Stromal cell of bone marrow (primary cell): ENCODE results near the gene ROS1.

Experiments
- DNase-seq: peaks from one replicate; pipeline ENCODE4 v3.0.0-alpha.2; 2012; ENCODE audit warnings: low read depth

ROS1 gene

DNA sequence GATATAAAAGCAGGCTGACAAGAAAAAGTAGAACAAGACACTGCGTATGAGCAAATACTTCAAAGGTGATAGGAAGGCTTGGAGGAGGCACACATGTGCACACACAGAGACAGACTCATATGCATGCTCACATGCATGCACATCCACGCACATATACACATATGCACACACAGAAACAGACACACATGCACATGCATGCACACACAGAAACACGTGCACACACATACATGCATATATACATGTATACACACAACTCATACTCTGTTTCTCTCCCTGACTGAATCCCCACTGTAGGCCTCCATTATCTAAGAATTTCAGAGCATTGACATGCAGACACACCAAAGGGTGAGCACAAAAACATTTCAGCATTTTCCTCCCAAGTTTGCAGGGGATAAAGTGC lies 116.7 kb downstream of the ROS1 start:
- DNase-seq = no peak

DNA sequence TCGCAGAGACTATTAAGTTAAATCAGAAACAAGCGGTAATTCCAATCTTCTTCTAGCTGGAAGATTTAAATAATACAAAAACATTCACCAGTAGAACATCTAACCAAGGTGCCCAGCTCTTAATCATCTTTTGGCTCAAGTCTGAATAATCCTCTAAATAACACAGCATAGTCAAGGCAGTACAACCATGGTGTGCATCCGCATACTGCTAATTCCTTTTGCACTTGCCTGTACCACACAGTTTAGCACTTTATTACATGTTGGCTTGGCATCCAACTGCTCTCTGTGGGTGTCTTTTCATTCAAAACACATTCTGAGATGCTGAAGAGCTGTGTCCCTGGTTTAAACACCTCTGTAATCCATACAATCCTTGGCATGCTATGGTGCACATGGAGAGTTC lies 118.1 kb downstream of the ROS1 start:
- DNase-seq = no peak

DNA sequence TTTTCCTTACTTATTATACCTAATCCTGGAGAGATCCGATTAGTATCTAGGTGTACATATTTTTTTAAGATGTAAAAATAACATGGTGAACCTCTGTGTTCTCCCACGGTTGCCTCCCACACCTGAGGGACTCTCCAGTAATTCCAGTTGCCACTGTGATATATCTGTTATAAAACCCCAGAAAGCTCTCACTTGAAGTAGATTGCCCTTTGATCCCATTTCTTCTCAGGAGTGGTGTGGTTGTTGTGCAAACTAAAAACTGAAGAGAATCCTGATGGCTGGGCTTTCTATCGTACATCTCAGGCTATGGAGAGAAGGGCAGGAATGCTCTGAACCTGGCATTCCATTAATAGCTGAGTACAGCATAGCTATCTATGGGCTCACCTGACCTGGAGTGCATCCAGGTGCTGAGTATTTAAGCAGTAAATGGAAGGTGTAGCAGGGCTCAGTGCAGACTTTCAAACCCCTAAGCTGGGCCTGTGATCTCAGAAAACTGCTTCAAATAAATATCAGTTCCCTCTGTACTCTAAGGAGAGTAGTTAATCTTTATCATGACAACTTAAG lies 119.4 kb downstream of the ROS1 start:
- DNase-seq = no peak

DNA sequence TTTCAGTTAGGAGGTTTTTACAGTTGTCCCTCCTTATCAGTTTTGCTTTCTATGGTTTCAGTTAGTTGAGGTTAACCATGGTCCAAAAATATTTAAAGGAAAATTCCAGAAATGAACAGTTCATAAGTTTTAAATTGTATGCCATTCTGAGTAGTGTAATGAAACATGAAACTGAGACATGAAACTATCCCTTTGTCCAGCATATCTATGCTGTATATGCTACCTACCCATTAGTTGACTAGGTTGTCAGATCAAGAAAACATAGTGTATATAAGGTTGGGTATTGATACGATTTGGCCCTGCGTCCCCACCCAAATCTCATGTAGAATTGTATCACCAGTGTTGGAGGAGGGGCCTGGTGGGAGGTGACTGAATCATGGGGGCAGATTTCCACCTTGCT lies 121.3 kb downstream of the ROS1 start:
- DNase-seq = no peak

DNA sequence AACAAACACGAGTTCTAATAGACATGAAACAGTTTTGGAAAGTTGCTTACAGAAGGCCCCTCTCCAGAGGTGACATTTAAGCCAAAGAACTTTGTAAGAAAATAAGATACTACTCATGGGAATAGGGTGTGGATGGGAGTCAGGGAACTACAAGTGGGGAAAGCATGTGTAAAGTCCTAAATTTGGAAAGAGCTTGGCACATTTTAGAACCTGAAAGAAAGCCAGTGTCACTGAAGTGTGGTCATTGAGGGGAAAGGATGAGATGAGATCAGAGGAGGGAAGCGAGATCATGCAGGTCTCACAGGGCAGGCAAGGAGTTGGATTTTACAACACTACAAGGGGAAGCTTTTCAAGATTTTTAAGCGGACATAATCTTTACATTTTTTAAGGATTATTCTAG lies 122.4 kb downstream of the ROS1 start:
- DNase-seq = no peak

DNA sequence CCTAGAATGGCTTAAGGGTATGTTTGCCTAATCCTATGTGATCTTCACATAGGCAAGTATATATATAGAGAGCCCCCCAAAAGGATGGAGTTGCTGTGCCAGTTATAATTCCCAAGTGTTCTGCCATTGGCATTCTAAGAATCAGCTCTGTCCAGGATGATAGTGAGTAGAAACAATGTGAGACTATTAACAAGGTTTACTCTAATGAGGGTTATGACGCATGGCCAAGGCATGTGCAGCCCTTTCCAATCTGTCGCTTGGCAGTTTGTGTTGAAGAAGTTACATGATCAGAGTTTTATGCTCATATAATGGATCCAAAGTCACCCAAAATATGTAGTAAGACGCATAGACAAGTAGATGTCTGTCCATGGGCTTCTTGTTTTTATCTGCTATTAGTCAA lies 126.8 kb downstream of the ROS1 start:
- DNase-seq = no peak

DNA sequence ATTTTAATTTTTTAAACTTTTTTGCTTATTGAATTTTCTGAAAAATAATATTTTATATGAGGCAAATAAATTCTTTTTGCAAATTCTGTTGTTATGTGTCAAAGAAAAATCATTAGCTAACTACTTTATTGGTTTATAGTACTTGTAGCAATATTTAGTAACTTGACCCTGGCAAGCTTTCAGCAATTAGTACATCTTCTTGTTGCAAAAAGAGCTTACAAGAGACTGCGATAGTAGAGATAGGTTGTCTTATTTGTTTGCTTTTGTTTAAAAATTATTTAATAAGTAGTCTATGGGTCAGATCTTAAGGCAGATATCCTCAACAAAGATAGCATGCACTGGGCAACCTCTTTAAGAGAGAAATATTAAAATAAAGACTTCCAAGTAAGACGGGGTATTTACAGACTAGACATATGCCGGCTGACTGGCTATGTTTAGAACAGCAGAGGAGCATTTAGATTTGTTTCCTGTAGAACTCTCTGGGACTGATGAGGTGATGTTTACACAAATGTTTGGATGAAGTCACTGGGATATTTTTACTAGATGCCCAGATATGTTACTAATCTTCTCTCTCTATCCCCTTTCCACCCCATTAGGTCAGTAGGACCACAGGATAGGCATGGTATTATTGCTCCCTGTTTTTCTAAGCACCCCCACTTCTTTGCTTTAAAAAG lies 135.4 kb downstream of the ROS1 start:
- no peak for DNase-seq

DNA sequence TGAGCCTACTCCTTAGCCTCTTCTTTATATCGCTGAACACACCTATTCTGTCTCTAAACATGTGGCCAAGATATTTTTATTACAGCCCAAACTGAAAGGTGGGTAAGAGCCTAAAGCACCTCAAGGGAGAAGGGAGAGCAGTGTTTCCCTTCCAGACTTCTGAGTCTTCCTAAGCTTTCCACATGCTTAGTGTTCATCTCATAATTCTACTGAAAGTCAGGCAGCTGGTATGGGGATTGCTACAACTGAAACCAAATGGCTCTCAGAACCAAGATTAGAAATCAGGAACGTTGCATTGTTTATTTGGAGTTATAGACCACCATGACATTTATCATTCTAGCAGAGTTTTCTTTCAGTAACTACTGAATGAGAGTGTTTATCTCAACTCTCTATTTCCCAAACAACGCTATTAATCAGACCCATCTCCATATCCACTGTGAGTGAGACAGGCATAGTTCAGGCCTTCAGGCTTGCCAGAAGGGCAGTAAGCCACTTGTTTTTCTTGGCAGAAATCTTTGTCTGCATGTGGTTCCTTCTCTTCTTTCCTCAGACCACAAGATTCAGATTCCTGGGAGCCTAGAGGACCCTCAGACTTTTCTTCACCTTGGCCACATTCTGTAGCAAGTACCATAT lies 137.5 kb downstream of the ROS1 start:
- no peak for DNase-seq

DNA sequence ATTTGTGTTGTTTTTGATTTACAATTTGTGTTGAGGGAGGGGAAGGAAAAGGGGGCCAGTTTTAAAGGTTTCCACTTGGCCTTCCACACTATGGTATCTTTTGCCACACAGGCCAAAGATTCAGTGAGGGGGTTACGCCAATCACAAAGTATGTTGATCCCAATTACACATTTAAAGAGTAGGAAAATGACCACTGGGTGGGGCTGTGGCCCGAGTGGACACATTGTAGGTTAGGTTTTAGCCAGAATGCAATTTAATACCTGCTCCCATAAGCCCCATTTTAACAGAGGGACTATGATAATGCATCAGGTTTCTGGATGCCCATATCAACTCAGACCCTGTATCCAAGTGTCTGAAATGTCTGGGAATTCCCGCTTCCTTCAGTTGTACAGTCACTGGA lies 144.8 kb downstream of the ROS1 start:
- no peak for DNase-seq

DNA sequence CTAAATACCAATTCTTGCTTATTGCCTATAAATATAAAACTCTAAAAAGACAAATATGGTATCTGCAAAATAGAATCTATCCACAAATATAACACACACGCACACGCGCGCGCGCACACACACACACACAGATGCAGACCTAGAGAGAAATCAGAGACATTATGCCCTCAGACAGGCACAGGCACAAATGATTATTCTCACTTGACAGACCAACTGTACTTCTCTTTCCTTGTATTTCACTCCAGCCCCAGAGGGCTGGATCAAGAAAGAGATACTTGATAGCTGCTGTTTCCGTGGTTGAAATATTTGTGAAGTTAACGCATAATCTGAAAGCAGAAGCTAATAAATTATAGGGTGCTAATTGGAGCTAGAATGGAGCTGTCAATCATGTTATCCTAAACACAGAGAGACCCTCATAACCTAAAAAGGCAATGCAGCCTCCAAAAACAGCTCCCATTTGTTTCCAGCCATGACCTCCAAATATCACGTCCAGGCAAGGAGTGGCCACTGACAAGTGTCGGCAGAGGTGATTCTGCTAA lies 148.9 kb downstream of the ROS1 start:
- no peak for DNase-seq

DNA sequence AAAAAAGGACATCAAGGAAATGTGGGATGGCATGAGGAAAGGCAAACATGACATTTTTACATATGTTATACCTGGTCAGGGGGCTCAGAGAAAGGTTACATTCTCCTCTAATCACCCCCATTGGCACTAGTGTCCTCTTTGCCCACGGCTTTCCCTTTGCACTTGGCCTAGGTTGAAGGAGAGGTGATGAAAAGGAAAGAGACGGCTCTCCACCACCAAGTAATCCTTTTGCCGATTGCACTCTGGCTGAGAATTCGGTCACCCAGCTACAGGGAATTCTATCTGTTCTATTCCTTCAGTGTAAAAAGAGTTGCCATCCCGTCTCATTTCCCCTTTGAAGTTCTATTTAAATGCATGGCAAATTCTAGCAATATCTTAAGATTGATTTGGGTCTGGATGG lies 150.0 kb downstream of the ROS1 start:
- DNase-seq = no peak

DNA sequence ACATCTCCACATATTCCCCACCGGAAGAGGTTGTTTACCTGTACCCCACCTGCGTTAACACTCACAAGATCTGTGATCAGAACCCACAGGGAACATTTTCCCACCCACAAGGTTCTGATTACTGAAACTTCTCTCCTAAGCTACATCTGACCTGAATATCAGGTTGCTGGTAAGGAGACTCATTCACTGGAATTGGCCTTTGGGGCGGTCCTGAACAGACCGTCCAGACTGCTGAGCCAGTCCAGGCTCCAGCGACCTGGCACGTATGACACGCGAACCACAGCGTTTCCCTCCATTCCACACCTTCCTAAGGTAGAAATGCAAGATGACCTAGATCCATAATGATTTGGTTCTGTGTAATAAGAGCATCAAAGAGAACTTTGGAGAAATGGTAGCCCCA lies 150.5 kb downstream of the ROS1 start:
- no peak for DNase-seq

DNA sequence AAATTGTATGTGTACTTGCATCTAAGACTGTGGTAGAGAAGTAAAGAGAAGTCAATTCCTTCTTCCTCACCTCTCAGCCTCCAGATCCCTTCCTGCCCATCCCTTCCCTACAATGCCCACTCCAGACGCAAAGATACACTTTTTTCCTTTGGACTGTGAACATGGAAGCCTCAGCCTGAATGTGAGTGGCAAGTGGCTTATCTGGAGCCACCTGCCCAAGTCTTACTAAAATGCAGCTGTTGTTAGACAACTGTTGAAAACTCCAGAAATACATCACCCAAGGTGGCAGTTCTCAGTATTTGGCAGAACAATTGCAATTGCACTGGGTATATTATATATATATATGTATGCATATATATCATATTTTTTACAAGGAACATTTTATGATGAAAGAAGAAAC lies 152.9 kb downstream of the ROS1 start:
- no peak for DNase-seq

DNA sequence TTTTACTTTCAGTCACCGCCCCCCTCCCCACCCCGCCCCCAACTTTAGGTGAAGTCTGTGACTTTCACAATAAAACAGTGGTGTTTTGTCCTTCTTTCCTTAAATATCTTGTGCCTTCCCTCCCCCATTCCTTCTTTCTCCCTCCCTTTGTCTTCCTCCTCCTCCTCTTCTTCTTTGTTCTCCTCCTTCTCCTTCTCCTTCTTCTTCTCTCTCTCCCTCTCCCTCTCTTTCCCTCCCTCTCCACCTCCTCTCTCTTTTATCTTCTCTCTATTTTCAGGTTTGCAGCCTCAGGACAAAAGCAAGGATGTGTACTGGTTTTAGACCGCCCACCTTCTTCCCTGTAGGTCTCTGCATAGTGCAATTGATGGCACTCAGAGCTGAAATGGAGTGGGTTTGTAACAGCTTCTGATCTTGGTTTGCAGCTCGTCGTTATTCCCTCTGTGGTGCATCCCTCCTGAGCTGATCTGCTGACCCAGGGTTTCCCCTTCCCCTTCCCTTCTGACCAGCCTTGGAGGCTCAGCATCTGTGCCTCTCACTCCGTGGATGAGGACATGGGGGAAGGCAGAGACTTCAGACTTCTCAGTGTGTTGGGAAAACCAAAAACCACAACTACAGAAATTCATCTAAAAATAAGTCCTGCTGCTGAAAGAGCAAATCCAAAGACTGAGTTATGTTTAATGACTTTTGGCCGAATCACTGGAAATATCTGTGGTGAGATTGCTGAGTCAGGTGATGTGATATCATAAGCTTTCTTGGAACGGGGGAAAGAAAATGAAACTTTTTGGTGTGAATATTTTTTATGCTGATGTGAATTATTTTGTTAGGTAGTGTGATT lies 153.5 kb downstream of the ROS1 start:
- DNase-seq = peak; percentile 7

DNA sequence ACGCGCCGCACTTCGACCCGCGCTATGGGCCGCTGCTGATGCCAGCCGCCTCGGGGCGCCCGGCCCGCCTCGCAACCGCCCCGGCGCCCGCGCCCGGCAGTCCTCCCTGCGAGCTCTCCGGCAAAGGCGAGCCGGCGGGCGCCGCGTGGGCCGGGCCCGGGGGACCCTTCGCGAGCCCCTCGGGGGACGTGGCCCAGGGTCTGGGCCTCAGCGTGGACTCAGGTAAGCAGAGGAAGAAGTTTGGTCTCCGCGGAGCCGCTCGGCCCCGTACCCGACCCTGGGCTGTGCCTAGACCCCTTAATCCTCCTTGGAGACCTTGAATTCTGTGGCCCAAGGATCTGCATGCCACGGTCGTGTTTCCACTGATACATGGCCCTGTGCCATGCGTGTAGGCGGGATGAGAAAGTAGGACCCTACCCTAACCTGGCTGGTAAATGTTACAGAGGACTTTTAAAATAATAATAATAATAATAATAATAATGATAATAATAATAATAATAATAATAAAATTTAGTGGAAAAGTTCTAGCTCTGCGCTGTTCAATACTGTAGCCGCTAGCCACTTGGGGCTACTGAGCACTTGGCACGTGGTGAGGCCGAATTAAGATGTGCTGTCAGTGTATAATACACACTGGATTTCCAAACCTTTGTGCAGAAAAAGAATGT lies 154.8 kb downstream of the ROS1 start:
- no peak for DNase-seq

DNA sequence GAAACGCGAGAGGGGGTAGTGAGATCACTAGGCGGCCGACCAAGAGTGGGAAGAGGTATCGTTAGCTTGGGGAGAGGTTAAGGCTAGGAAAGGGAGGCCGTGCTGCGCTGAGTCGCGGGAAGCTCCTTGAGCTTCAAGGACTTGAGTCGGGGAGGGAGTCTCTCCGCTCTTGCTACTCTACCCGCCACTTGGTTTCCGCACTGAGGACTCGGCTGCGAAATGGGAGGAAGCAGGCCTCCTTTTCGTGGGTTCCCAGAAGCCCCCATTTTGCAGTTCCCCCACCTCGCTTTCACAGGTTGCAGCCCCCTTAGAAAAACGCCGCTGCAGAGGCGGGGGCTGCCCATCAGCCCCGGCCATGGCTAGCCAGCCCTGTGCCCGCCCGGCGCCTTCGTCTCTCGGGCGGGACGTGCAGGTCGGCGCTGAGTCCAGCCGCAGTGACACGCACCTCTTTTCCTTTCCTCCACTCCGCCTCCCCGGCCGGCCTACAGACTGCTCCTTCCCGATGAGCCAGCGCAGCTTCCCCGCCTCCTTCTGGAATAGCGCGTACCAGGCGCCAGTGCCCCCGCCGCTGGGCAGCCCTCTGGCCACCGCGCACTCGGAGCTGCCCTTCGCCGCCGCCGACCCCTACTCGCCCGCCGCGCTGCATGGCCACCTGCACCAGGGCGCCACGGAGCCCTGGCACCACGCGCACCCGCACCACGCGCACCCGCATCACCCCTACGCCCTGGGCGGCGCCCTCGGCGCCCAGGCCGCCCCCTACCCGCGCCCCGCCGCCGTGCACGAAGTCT lies 155.5 kb downstream of the ROS1 start:
- DNase-seq = no peak

DNA sequence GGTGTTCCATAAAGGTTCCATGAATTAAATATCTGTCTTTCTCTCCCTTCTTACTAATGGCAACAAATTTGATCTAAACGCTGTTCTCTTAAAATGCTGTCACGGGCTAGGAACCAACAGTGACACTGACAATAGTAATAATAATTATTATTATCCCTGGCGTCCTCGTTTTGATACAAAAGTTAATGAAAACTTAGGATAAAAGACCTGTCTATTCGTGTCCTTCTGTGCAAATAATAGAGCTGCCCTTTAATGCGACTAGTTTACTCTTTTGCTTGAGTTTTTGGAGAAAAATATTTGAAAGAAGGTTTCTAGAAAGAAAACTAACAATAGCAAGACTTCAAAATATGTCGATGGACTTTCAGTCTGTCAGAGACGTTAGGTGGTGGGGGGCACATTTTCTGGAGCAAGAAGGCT lies 156.1 kb downstream of the ROS1 start:
- DNase-seq = no peak

DNA sequence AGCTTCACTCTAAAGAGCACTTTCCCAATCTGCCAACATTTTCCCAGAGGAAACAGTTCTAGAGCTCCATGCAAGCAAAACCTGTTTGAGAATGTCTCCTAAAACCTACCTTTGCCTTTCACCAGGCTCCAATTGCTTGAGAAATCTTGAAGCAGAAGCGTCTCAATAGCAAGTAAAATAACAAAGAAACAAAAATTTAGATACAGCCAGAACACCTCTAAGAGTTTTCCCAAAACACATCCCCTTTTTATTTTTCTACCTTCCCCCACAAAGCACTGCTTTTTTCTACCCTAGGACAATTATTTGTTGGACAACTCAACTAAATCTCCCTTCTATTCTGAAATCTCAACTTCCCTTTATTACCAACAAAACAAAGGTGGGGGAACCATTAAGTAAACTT lies 156.8 kb downstream of the ROS1 start:
- DNase-seq = no peak

DNA sequence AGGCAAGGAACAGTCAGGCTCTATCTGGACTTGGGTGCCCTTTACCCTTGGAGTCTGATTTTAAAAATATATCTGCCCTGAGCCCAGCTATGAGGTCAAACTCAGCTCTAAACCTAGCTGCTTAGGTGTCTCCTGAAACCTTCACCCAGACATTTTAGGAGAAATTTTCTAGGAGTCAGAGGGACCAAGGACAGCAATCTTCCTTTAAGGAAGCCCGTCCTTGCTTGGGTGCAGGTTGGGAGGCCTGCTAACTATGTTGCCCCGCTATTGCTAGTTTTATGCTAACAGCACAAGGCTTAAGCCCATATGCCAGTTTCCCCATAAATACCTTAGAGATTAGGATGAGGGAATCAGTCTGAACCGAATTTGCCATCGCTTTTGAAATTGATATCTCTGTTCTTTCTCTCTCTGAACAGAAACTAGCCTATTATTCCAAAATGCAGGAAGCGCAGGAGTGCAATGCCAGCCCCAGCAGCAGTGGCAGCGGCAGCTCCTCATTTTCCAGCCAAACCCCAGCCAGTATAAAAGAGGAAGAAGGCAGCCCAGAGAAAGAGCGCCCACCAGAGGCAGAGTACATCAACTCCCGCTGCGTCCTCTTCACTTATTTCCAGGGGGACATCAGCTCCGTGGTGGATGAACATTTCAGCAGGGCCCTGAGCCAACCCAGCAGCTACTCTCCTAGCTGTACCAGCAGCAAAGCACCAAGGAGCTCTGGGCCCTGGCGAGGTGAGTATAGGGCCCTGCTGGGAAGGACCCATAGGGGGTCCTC lies 157.8 kb downstream of the ROS1 start:
- DNase-seq = no peak

DNA sequence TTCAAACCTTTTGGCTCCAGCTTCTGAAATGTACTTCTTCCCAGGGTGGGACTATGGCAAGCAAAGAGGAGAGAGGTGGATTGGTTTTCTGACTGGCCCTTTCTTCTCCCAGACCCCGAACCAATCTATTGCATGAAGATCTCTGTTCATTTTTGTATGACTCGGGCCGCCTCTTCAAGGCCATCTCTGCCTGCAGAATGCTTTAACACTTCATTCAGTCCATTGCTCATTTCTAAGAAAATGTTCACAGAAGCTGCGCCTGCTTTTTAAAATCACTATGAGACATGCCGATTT lies 158.7 kb downstream of the ROS1 start:
- no peak for DNase-seq
